Mammary epithelial cell (primary cell): ENCODE data around the gene TBL1X.

Source experiments
- CTCF ChIP-seq, 2 donors: IDR thresholded peaks in 1 of 2; conservative IDR thresholded peaks in 1 of 2; 2 replicates each; pipeline ENCODE4 v1.5.1; 2011 to 2012; ENCODE audit warnings: inconsistent platforms in 2 of 2, low read length in 2 of 2, mild to moderate bottlenecking in 2 of 2, control low read depth in 1 of 2, low read depth in 1 of 2; ENCODE audit not compliant: insufficient read depth in 1 of 2; ENCODE audit errors: extremely low read depth in 1 of 2
- EZH2 ChIP-seq: IDR thresholded peaks from 2 replicates; pipeline ENCODE4 v1.6.1; 2012; ENCODE audit warnings: low read length, inconsistent platforms, borderline replicate concordance

- no peak for TF ChIP-seq EZH2
- TF ChIP-seq CTCF (conservative IDR thresholded peaks at IDR 0.05 in 1 of 2, IDR thresholded peaks at IDR 0.05 in 1 of 2; ENCODE audit: extremely low read depth in 1 of 2, insufficient read depth in 1 of 2, low read depth in 1 of 2, low read length in 2 of 2) = no peak
Measured at GRCh38 chrX:9431281-9431680, 33.6 kb upstream of the TBL1X start.
